NCI-H2227 treated with DMSO at 0.1 percent for 48 hours (cell line): ENCODE data around the gene HSF4.
A peak's percentile ranks its signal among the peaks of the same experiment; 100 is the strongest.

Experiments
- DNase-seq: peaks from one replicate; lab custom pipeline; 2025; lab: John Stamatoyannopoulos, UW

The HSF4 gene

DNA sequence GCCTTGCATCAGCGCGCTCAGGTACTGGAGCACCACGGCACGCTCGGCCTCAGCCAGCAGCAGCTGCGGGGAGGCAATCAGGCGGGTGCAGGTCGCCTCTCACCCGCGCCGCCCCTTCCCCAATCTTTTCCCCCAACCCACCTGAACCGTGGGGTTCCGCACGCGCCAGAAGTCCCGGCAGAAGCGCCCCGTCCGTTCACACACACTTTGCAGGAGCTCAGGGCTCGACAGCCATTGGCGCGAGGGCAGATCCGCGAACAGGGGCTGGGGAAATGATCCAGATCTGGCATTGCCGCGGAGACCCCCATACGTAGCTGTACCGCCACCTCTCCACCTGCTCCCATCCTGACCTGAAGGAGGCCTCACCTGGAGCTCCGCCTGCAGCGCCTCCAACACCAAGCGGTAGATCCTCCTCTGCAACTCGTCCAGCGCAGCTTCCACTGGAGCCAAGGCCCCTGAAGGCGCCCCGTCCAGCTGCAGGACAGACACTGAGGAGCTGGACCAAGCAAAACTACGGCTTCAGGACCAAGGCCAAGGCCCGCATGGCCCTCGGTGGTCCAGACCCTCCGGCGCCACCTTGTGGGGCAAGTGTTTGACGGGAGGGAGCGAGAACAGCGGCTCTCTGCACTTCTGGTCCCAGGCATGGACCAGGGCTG lies 20.6 kb downstream of the HSF4 start:
- DNase-seq = no peak

DNA sequence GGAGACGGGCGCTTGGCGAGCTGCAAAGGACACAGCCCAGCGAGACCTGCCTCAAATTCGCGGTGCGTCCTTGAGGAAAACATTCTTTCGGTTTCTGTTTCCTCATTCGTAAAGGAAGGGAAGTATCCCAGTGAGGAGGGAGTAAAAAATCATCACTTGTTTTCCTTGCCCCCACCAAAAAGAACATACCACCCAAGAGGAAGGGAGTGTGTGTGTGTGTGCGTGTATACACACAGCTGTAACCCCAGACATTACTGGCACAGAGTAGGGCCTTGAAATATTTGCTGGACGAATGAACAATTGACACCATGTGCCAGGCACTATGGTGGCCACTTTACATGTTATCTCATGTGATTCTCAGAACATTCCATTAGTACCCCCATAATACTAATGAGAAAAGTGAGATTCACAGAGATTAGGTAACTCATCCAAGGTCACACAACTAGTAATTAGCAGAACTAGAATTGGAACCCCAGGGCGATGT lies 21.1 kb downstream of the HSF4 start:
- no peak for DNase-seq

DNA sequence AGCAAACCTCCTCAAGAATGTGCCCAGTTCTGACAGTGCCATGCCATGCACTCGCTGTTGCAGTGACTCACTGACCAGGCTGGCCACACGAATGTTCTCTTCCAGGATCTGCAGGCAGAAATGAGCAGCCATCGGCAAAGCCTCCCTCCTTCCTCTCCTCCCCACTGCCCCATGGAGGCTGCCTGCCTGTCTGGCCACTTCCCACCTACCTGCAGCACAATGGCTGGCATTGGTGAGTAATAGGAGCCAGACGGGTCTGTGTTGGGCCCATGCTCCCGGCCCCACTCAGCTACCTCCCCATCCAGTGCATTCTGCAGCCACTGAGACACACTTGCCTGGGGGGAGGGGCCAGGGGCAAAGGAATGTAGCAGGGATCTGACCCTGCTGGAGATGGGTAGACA lies 22.0 kb downstream of the HSF4 start:
- DNase-seq = no peak

DNA sequence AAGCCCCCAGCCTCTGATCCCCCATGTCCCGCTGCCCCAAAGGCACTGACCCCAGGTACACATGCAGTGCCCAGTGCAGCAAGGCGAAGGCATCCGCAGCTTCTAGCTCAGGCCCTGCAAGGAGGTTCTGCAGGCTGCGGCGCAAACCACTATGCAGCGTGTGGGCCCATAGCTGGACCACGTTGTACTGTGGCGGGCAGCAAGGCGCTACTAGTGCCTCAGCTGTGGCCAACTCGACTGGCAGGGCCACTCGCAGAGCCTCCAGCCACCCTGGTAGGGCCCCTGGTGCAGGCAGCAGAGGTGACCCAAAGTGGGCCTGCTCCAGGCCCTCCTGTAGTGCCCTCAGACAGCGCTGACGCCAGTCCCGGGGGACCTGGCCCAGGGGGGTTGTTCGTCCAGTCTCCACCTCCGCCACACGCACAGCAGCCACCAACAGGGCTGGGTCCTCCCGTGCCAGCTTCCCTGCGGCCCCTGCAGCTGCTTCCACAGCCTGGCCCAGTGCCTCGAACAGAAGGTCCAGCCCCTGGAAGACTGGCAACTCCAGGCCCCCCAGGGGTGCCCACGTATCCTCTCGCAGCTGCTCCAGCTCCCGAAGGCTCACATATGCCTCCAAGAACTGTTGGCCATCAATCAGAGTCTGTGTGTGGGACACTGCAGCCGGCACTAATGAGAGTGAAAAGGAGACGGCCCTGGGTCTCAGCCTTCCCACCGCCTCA lies 22.8 kb downstream of the HSF4 start:
- no peak for DNase-seq

DNA sequence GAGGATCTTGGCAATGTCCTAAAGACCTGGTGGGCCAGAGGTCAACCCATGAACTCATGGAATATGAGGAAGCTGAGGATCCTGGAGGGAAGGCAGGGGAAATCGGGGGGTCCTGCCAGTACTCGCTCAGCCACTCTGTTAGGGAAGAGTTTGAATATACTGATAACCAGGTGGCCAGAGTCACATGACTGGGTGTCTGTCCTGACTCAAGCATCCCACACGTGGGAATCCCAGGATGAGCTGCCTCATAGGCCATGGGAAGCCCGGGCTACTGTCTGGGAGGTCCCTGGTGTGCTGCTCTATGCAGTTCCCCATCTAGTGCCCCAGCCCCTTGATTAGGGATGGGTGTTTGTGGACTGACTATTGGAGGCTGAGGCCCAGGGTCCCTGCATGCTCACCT lies 23.8 kb downstream of the HSF4 start:
- DNase-seq = no peak

DNA sequence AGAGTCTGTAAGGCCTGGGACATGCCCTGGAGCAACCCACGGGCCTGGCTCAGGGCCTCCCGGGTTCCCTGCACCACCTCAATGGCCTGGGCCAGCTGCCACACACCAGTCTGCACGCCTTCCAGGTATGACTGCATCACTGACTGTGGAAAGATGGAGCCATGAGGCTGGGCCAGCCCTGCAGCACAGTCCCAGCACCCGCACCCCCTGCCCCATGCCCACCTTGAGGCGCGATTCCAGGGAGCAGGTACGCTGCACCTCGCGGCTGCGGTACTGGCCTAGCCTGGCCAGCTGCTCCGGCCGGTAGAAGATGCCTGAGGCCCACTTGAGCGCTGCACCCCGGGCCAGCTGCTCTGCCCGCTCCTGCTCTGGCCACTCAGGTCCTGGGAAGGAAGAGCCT lies 24.3 kb downstream of the HSF4 start:
- no peak for DNase-seq

DNA sequence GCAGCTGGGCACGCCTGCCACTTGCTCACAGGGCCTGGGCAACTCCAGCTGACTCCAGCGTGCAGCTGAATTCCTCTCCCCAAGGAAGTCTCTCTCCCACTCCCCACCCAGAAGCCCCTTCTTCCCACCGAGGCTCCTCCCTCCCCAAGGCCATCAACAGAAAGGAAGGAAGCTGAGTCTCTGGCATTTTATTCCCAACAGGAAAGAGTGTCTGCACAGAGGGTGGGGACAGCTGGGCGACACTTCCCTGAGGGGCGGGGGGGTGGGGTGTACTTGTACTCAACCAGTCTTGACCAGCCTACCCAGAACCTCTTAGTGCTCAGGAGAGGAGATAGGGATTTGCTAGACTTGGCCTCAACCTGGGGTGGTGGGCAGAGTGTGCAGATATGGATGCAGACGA lies 25.5 kb downstream of the HSF4 start, which contains the start of gene EXOC3L1:
TSS of gene EXOC3L1 (minus strand) at position 96 of the 400 bp plus-strand sequence. CDS start 460 bp downstream, outside the sequence.
- DNase-seq = no peak

DNA sequence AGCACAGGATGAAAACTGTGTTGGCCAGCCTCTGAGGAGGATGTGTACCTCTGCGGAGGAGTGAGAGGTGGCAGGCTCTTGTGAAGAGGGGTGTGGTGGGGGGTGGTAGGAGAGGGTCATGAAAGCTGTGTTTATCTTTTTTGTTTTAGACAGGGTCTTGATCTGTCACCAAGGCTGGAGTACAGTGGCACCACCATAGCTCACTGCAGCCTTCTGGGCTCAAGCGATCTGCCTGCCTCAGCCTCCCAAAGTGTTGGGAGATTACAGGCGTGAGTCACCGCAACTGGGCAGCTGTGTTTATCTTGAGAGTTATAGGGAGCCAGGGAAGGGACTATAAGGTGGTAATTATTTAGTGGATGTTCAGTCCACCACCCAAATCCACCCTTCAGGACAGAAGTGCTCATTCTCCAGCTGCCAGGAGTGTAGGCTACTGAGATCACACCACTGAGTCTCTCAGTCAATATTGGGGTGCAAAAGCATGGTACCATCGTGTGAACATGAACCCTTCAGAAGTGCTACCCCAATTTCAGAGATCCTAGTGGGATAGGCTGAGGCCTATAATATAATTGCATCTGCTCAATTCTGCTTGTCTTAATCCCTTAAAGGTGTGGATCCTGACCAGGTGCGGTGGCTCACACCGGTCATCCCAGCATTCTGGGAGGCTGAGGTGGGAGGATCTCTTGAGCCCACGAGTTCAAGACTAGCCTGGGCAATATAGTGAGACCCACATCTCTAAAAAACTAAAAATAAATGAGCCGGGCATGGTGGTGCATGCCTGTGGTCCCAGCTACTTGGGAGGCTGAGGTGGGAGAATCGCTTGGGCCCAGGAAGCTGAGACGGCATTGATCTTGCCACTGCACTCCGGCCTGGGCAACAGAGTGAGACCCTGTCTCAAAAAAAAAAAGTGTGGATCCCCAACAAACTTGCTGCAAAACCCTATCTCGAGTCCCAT lies 26.2 kb downstream of the HSF4 start:
- no peak for DNase-seq

DNA sequence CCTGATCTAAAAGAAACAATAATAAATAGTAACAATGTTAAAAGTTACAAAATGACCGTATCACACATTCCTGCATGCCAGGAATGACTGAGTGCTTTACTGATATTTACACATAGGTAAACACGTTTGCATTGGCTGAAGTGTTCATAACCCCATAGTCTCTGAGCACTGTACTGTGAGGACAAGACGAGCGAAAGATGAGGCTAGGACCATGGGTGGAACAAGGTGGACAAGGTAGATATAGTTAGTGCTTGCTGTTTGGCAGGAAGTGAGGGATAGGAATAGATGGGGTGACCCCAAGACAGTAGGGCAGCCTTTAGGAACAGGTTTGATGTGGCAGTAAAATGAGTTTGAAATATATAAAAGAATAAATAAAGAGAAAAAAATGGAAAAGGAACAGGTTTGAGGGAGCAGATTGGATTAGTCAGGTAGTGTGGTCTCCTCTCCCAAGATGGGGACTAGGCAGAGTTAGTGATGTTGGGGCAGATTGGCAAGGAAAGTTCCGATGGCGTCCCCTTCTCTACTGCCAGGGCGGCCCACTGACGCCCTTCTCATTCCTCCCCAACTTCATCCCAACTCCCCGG lies 27.0 kb downstream of the HSF4 start:
- no peak for DNase-seq

DNA sequence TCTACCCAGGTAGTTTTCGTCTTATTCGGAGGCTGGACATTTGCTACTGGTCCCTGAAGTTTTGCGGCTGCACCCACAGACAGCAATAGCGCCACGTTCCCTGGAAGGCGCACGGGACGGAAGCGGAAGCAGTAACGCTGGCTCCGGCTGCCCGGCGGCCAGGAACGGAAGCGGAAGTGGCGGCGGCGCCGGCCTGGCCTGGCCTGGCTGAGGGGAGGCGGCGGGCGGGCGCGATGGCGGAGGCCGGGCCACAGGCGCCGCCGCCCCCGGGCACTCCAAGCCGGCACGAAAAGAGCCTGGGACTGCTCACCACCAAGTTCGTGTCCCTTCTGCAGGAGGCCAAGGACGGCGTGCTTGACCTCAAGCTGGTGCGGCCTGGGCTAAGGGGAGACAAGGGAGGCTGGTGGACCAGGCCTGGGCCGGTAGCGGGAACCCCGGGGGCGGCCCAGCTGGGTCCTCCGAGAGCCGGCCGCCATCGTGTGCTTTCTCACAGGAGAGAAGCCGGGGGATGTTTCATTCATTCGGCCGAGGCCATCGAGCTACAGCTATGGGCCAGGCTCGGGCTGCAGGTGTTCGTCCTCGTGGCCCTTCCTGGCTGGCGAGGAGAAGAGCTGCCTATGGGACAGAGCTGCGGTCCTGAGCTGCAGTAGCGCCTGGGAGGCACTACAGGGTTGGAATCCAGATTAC lies 27.6 kb downstream of the HSF4 start, which contains the start of gene E2F4:
TSS of gene E2F4 (plus strand) at position 161 of the 687 bp plus-strand sequence. CDS start at position 234, 73 bp downstream.
- peak; percentile 74 for DNase-seq

DNA sequence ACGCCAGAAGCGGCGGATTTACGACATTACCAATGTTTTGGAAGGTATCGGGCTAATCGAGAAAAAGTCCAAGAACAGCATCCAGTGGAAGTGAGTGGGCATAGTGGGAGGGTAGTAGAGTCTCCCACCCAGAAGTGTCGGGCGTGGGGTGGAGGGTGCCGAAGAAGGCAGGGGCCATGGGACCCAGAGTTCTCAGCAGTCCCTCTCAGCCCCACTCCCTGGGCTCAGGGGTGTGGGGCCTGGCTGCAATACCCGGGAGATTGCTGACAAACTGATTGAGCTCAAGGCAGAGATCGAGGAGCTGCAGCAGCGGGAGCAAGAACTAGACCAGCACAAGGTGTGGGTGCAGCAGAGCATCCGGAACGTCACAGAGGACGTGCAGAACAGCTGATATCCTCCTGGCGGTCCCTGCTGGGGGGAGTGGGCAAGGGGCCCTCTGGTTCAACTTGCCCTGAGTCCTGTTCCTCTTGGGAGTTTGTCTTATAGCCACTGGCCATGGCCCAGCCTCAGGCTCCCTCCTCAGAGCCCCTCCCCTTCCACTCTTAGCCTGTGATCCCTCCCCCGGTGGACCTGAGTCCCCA lies 28.3 kb downstream of the HSF4 start:
- no peak for DNase-seq

DNA sequence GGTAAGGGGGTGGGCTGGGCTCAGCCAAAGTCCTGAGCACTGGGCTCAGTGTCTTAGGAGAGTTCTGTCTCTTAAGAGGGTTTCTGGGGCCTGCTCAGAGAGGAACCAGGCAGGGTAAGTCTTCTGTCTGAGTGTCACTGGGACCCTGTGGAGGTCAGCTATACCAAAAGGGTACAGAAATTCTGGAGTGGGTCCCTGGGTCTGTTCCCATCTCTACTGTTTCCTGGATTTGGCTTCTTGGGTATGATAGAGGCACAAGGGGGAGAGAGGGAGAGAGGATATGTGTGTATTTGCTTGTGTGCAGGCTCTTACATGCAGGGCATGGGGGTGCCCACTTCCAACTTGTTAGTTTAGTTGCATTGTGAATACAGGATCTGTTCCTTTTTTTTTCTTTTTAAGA lies 29.0 kb downstream of the HSF4 start:
- DNase-seq = no peak

DNA sequence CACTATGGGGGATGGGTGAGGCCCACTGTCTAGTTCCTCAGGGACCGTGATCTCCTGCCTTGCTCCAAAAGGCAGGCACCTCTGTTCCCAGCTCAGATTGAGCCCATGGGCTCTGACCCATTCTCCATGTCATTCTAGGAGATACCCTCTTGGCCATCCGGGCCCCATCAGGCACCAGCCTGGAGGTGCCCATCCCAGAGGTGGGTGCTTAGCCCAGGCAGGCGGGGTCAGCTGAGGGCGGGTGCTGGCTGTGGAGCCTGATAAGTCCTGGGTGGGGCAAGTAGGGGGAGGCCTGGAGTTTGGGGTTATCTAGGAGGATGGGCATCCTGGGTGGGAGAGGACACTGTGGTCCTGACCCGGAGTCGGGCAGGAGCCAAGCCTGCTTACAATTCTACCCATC lies 29.7 kb downstream of the HSF4 start:
- no peak for DNase-seq

DNA sequence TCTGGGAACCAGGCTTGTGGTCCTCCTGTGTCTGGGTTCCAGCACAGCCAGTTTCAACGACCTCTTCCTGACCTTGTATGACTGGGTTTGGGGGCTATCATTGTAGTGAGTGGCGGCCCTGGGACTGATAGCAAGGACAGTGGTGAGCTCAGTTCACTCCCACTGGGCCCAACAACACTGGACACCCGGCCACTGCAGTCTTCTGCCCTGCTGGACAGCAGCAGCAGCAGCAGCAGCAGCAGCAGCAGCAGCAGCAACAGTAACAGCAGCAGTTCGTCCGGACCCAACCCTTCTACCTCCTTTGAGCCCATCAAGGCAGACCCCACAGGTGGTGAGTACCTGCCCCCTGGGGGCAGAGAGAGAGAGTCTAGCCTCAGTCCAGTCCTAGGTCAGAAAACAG lies 31.1 kb downstream of the HSF4 start:
- no peak for DNase-seq

DNA sequence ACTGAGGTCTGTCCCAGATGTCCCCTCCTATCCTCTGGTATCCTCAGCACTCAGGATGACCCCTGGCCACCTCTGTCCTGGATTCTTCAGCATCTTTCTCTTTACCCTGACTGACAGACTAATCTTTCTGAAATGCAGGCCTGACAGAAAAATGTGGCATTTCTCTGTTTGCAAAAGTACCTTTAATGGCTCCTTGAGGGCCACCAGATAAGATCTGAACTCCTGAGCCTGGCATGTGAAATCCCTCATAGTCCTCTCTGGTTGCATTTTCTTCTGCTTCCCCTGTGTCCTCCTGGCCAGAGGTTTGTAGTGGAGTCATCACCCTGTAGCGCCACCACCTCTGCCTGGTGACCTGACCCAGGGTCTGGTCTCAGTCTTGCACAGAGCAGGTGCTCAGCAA lies 32.3 kb downstream of the HSF4 start:
- no peak for DNase-seq

DNA sequence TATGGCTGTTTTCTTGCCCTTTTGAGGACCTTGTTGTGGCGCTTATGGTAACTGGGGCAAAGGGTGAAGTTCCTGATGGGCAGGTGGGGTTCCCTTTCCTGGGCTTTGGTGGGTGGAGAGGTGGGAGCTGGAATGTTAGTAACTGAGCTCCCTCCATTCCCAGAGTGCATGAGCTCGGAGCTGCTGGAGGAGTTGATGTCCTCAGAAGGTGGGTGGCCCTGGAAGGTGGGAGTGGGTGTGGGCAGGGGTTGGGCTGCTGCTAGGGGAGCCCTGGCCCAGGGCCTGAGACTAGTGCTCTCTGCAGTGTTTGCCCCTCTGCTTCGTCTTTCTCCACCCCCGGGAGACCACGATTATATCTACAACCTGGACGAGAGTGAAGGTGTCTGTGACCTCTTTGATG lies 33.2 kb downstream of the HSF4 start:
- no peak for DNase-seq

DNA sequence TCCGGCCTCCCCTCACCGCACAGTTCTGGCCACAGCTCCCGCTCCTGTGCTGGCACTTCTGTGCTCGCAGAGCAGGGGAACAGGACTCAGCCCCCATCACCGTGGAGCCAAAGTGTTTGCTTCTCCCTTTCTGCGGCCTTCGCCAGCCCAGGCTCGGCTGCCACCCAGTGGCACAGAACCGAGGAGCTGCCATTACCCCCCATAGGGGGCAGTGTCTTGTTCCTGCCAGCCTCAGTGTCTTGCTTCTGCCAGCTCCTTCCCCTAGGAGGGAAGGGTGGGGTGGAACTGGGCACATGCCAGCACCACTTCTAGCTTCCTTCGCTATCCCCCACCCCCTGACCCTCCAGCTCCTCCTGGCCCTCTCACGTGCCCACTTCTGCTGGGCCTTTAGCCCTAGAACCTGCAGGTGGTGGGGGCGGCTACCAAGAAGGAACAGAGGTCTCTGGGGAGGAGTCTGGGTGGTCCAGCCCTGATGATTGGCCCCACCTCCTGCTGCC lies 33.7 kb downstream of the HSF4 start:
- DNase-seq = no peak

DNA sequence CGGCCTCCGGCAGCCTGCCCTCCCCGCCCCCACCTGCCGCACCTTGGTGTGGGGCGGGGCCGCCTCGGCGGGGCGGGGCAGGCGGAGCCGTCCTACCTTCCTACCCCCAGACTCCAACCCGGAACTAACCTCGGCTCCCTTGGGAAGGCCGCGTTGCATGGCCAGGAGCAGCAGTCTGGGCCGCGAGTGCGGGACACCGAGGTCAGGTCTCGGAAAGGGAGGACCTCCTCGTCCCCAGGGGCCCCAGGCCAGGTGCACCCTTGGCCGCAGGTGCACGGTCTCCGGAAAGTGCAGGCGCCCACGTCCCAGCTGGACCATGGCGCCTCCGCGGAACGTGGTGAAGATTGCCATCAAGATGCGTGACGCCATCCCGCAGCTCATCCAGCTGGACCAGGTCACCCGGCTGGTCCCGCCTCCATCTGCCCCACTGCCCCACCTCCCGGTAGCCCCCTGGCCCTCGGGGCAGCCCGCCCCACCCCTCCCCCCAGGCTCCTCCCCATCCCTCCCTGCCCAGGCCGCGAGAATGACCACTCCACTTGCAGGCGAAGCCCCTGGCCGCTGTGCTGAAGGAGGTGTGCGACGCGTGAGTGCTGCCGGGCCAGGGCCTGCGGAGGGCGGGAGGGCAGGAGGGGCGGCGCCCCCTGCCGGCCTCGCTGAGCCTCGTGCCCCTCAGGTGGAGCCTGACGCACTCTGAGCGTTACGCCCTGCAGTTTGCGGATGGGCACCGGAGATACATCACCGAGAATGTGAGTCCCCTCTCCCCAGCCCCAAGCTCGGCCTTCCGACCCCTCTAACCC lies 34.7 kb downstream of the HSF4 start, which contains the start of gene ELMO3:
TSS of gene ELMO3 (plus strand) at position 121 of the 797 bp plus-strand sequence. CDS start at position 317, 196 bp downstream.
- DNase-seq = no peak

DNA sequence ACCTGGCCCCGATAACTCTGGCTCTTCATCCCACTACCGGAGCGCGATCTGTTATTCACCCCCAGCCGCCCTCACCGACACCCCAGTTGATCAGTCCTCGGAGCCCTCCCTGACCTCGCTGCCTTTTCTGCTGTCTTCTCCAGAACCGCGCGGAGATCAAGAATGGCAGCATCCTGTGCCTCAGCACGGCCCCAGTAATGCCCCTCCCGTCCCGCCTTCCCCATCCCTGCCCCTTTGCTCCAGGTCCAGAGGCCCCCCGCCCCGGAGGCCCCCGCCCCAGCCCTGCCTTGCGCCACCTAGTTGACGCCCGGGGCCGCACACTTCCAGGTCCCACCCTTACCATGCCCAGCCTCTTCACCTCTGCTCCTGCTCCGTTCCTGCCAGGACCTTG lies 35.3 kb downstream of the HSF4 start:
- DNase-seq = no peak

DNA sequence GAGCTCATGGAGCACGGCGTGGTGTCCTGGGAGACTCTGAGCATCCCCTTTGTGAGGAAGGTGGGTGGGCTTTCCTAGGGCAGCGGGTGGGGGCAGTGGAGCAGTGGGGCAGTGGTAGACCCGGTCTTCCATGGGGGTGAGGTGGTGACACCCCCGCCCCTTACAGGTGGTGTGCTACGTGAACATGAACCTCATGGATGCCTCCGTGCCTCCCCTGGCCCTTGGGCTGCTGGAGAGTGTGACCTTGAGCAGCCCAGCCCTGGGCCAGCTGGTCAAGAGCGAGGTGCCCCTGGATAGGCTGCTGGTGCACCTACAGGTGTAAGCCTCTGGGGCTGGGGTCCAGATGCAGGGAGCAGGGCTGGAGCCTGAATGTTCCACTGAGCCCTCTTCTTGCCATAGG lies 35.9 kb downstream of the HSF4 start:
- no peak for DNase-seq
